Uterus (tissue), 2 donors: ENCODE results near the gene MYOZ2.

ENCODE experiments used
- CTCF ChIP-seq, 4 experiments: fragments of 200-600 bp in 2 of 4; fragments of 450-650 bp in 2 of 4; sonication (generic) in 2 of 4; IDR thresholded peaks; one replicate each; pipeline ENCODE4 v1.5.1; 2016 to 2019; ENCODE audit warnings: antibody characterized with exemption in 4 of 4, mild to moderate bottlenecking in 2 of 4, moderate library complexity in 1 of 4
- POLR2A ChIP-seq, 2 donors: fragments of 450-650 bp; IDR thresholded peaks; one replicate each; pipeline ENCODE4 v1.6.1; 2016; ENCODE audit warnings: antibody characterized with exemption in 2 of 2, mild to moderate bottlenecking in 1 of 2, moderate library complexity in 1 of 2

GRCh38 chr4:119151161-119151560, 15.5 kb downstream of the MYOZ2 start:
- TF ChIP-seq CTCF (IDR thresholded peaks at IDR 0.05) (no peak), POLR2A (IDR thresholded peaks at IDR 0.05) (no peak)
